Tibial nerve (tissue), 4 donors: ENCODE measurements around the gene MCU. TPM values are rescaled to one million over a fixed set of nuclear protein-coding genes. Genes with fewer than 3 reads are reported as not detected.

Source experiments
- DNase-seq, 2 donors: peaks; one replicate each; pipeline ENCODE4 v3.0.0-alpha.2; 2019; ENCODE audit warnings: low spot score in 2 of 2
- H3K27ac ChIP-seq, 4 donors: fragments of 200-600 bp; sonication (generic) in 3 of 4; one replicate each; pipeline ENCODE4 v1.5.1; 2017 to 2019; ENCODE audit warnings: mild to moderate bottlenecking in 1 of 4
- H3K27me3 ChIP-seq, 2 donors: fragments of 200-600 bp; sonication (generic) in 1 of 2; one replicate each; pipeline versions ENCODE4 v1.5.1 to v1.6.0; 2017 to 2019
- H3K36me3 ChIP-seq, 3 donors: fragments of 200-600 bp; sonication (generic); one replicate each; pipeline ENCODE4 v1.5.1; 2018 to 2019
- H3K4me1 ChIP-seq, 4 donors: fragments of 200-600 bp; sonication (generic) in 3 of 4; one replicate each; pipeline ENCODE4 v1.5.1; 2017 to 2019
- H3K4me3 ChIP-seq, 4 donors: fragments of 200-600 bp; sonication (generic) in 3 of 4; one replicate each; pipeline ENCODE4 v1.5.1; 2017 to 2019; ENCODE audit warnings: mild to moderate bottlenecking in 1 of 4, moderate library complexity in 1 of 4
- H3K9me3 ChIP-seq, 4 donors: fragments of 200-600 bp; sonication (generic) in 3 of 4; one replicate each; pipeline ENCODE4 v1.5.1; 2017 to 2019
- EP300 ChIP-seq, 2 donors: sonication (generic); formaldehyde crosslinking; IDR thresholded peaks; one replicate each; pipeline ENCODE4 v1.6.1; 2017; ENCODE audit warnings: antibody characterized with exemption in 2 of 2, mild to moderate bottlenecking in 1 of 2
- POLR2A ChIP-seq, 2 donors: fragments of 450-650 bp; IDR thresholded peaks; one replicate each; pipeline ENCODE4 v1.6.1; 2017; ENCODE audit warnings: antibody characterized with exemption in 2 of 2, mild to moderate bottlenecking in 2 of 2, moderate library complexity in 2 of 2
- WGBS, 2 donors: methylation state at CpG; one replicate each; pipeline ENCODE4 v1.1.5; 2018; 5-methylcytosine and 5-hydroxymethylcytosine counted together
- total RNA-seq, 4 donors: library from RNA; depleted of rRNA; stranded (reverse); fragments of >200 nt; gene quantifications; one replicate each; pipeline ENCODE4 v1.1.0, GENCODE V29; 2016
- TF ChIP-seq, protein P1 (sequence below), 5 experiments: fragments of 200-600 bp in 3 of 5; fragments of 450-650 bp in 2 of 5; sonication (generic) in 3 of 5; IDR thresholded peaks; one replicate each; pipeline ENCODE4 v1.5.1; 2016 to 2019; ENCODE audit warnings: antibody characterized with exemption in 5 of 5, mild to moderate bottlenecking in 3 of 5, moderate library complexity in 2 of 5

The MCU gene
- total RNA-seq, 4 donors from 2014 or later, result 6.7 to 16.4 (median 14.2) TPM

DNA sequence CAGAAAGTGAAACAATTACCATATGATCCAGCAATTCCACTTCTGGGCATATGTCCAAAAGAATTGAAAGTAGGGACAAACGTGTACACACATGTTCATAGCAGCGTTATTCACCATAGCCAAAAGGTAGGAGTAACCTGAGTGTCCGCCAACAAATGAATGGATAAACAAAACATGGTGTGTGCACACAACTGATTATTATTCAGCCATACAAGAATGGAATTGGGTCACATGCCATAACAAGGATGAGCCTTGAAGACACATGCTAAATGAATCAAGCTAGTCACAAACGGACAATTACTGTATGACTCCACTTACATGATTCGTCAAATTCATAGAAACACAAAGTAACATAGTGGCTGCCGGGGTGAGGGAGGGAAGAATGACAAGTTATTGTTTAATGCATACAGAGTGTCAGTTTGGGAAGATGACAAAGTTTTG lies 197.5 kb downstream of the MCU start:
- 51 to 53% methylated on average over 6 of the region's 6 CpGs for WGBS, 2 donors
- peaks cover 0 to 31% (median 0%) of the 10 kb centered on the region in 3 donors for H3K36me3 ChIP-seq
- no peak overlapping the region for H3K4me3 ChIP-seq
- H3K9me3 ChIP-seq, result no peaks in the 10 kb centered on the region
- H3K27me3 ChIP-seq, result no peaks in the 10 kb centered on the region
- no peaks in the 10 kb centered on the region for H3K4me1 ChIP-seq
- TF ChIP-seq, protein P1, sequence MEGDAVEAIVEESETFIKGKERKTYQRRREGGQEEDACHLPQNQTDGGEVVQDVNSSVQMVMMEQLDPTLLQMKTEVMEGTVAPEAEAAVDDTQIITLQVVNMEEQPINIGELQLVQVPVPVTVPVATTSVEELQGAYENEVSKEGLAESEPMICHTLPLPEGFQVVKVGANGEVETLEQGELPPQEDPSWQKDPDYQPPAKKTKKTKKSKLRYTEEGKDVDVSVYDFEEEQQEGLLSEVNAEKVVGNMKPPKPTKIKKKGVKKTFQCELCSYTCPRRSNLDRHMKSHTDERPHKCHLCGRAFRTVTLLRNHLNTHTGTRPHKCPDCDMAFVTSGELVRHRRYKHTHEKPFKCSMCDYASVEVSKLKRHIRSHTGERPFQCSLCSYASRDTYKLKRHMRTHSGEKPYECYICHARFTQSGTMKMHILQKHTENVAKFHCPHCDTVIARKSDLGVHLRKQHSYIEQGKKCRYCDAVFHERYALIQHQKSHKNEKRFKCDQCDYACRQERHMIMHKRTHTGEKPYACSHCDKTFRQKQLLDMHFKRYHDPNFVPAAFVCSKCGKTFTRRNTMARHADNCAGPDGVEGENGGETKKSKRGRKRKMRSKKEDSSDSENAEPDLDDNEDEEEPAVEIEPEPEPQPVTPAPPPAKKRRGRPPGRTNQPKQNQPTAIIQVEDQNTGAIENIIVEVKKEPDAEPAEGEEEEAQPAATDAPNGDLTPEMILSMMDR (IDR thresholded peaks at IDR 0.05), result no peak
- no peak for TF ChIP-seq POLR2A (IDR thresholded peaks at IDR 0.05)
- no peak for TF ChIP-seq EP300 (IDR thresholded peaks at IDR 0.05)
- no peak overlapping the region for H3K27ac ChIP-seq
- DNase-seq, result no peak

GRCh38 chr10:72890086-72890485 lies 198.1 kb downstream of the MCU start:
- WGBS, 2 donors, result 86 to 90% methylated on average over 2 of the region's 2 CpGs
- TF ChIP-seq EP300 (IDR thresholded peaks at IDR 0.05), result no peak
- TF ChIP-seq, protein P1 (IDR thresholded peaks at IDR 0.05), result no peak
- TF ChIP-seq POLR2A (IDR thresholded peaks at IDR 0.05), result no peak

DNA sequence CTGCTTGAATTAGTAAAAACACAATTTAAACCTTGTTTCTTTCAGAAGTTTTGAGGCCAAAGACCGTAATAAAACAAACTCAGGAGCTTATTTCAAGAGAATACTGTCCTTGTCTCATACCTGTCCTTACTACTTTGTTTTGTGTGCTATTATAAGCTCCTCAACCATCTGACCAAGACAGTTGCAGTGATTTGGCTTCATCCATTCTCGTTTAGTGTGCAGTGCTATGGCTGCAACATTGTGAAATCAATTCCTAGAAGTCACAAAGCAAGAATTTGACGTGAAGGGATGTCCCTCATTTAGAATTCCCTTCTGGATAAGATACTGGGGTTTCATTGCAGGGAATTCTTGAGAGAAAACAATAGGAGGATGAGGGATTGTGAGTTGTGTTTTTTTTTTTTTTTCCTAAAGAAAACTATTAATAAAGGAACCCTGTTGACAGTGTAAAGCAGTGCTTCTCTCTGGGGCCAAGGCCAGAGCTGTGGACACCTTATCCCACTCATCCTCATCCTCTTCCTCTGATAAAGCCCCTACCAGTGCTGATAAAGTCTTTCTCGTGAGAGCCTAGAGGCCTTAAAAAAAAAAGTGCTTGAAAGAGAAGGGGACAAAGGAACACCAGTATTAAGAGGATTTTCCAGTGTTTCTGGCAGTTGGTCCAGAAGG lies 201.3 kb downstream of the MCU start, which contains the start of gene OIT3:
Gene OIT3, plus strand, starts transcription at position 604 of the 663 bp plus-strand sequence. CDS start 60 bp downstream, outside the sequence.
- Histone ChIP-seq H3K9me3 (no peaks in the 10 kb centered on the region), H3K27ac (no peak within 1 kb of the TSS), H3K4me3 (no peak within 1 kb of the TSS), H3K27me3 (no peaks in the 10 kb centered on the region), H3K4me1 (no peaks in the 10 kb centered on the region), H3K36me3 (peaks cover 0 to 4% (median 0%) of the 10 kb centered on the region in 3 donors)
- WGBS, 2 donors, result 63 to 67% methylated on average over 4 of the region's 4 CpGs
- DNase-seq, result no peak
- TF ChIP-seq, protein P1 (IDR thresholded peaks at IDR 0.05), result no peak
- no peak for TF ChIP-seq POLR2A (IDR thresholded peaks at IDR 0.05)
- TF ChIP-seq EP300 (IDR thresholded peaks at IDR 0.05), result no peak

More at GRCh38 chr10:72890086-72890485, 198.1 kb downstream of the MCU start:
- H3K36me3 ChIP-seq, result peaks cover 0 to 25% (median 0%) of the 10 kb centered on the region in 3 donors
- no peak for DNase-seq
- no peak overlapping the region for H3K4me3 ChIP-seq
- no peak overlapping the region for H3K27ac ChIP-seq
- H3K4me1 ChIP-seq, result no peaks in the 10 kb centered on the region
- no peaks in the 10 kb centered on the region for H3K27me3 ChIP-seq
- H3K9me3 ChIP-seq, result no peaks in the 10 kb centered on the region

DNA sequence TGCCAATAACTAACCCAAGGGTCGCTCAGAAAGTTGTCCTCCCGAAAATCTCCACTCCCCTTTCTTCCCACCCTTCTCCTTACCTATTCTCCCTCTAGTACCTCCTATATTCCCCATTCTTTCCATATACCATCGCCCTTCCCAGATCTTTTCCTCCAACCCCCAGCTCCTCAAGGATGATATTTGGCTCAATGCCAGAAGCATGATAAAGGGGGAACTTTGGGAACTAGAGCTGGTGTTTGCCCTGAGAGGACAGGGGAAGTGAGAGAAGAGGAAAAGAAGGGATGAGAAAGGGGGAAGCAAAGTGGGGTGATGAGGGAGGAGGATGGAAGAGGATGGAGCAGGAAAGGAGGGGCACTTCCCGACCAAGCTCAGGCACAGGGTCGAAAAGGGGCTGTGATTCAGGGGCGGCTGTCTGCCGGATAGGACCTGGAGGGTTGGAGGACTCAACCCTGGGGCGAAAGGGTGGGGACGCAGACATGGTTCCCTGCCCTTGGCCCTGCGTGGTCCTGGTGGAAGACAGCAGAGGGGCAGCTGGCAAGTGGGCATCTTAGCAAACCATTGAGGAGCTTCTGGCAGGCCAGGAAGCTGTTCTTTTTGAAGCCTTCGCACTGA lies 203.4 kb downstream of the MCU start:
- Histone ChIP-seq H3K4me1 (no peaks in the 10 kb centered on the region), H3K27ac (no peak overlapping the region), H3K36me3 (no peaks in the 10 kb centered on the region), H3K9me3 (no peaks in the 10 kb centered on the region), H3K4me3 (no peak overlapping the region), H3K27me3 (no peaks in the 10 kb centered on the region)
- no peak for DNase-seq
- 74 to 76% methylated on average over 11 of the region's 11 CpGs for WGBS, 2 donors
- TF ChIP-seq EP300 (IDR thresholded peaks at IDR 0.05), result no peak
- TF ChIP-seq, protein P1 (IDR thresholded peaks at IDR 0.05), result no peak
- TF ChIP-seq POLR2A (IDR thresholded peaks at IDR 0.05), result no peak

- Histone ChIP-seq H3K4me3 (no peak overlapping the region), H3K27ac (no peak overlapping the region), H3K27me3 (no peaks in the 10 kb centered on the region), H3K4me1 (no peaks in the 10 kb centered on the region), H3K9me3 (no peaks in the 10 kb centered on the region), H3K36me3 (no peaks in the 10 kb centered on the region)
- TF ChIP-seq EP300 (IDR thresholded peaks at IDR 0.05), result no peak
- TF ChIP-seq POLR2A (IDR thresholded peaks at IDR 0.05), result no peak
- TF ChIP-seq, protein P1 (IDR thresholded peaks at IDR 0.05), result no peak
- DNase-seq, result no peak
- 95 to 96% methylated on average over 6 to 10 of the region's 10 CpGs for WGBS, 2 donors
Observed at GRCh38 chr10:72898616-72899015, 206.7 kb downstream of the MCU start.
